Adipocyte (in vitro differentiated cells): ENCODE measurements around the gene GOLPH3L.
"Not testable (repeated sequence)": the region's sequence is repeated elsewhere in the genome, so short reads cannot be mapped to it uniquely, and the experiment has no call there.

Experiments
- DNase-seq: peaks from one replicate; pipeline ENCODE4 v3.0.0-alpha.2; 2015; ENCODE audit warnings: low read depth
- H3K27me3 ChIP-seq: replicated peaks from 2 replicates; pipeline ENCODE4 v1.7.0; 2013; ENCODE audit warnings: mild to moderate bottlenecking, low read length, moderate library complexity; ENCODE audit not compliant: control insufficient read depth, insufficient read depth
- H3K36me3 ChIP-seq: 2 replicates; pipeline ENCODE4 v1.7.0; 2013; ENCODE audit warnings: low read length, mild to moderate bottlenecking, moderate library complexity; ENCODE audit not compliant: control insufficient read depth, insufficient read depth, severe bottlenecking
- H3K4me1 ChIP-seq: 2 replicates; pipeline ENCODE4 v1.7.0; 2013; ENCODE audit warnings: mild to moderate bottlenecking, low read length, moderate library complexity; ENCODE audit not compliant: control insufficient read depth, insufficient read depth
- H3K4me3 ChIP-seq: 2 replicates; pipeline ENCODE4 v1.7.0; 2013; ENCODE audit warnings: mild to moderate bottlenecking, low read length, moderate library complexity
- H3K9ac ChIP-seq: 2 replicates; pipeline ENCODE4 v1.7.0; 2013; ENCODE audit warnings: mild to moderate bottlenecking, low read length, moderate library complexity
- H3K9me3 ChIP-seq: 2 replicates; pipeline ENCODE4 v1.7.0; 2013; ENCODE audit warnings: mild to moderate bottlenecking, low read length, moderate library complexity; ENCODE audit not compliant: control insufficient read depth

Gene GOLPH3L

DNA sequence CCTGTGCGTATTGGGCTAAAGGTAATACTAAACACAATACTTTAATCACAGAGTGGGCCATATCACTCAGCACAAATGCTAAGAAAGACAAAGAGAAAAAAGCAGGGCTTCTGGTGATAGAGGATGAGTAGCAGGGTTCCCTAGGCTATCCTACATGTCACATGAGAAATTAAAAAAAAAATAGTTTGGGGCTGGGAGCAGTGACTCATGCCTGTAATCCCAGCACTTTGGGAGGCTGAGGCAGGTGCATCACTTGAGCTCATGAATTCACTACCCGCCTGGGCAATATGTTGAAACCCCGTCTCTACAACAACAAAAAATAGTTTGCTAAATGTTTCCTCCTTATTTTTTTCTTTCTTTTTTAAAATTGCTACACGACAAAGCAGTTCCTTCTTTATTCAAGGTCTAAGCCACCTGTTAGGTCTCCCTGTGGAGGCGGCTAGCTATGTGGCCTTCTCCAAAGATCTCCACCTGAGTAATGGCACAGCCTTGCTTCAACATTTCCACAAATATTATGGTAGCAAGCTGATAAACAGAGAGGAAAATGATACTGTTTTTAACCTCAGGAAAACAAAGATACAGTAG, 69.0 kb downstream of the GOLPH3L start:
- H3K36me3 ChIP-seq, result peaks cover 38% of the 10 kb centered on the region
- peak overlapping the region; percentile 95 for H3K4me3 ChIP-seq
- peaks cover 18% of the 10 kb centered on the region for H3K4me1 ChIP-seq
- no peaks in the 10 kb centered on the region for H3K27me3 ChIP-seq
- DNase-seq, result no peak
- H3K9me3 ChIP-seq, result no peaks in the 10 kb centered on the region
- H3K9ac ChIP-seq, result peak overlapping the region; percentile 89

DNA sequence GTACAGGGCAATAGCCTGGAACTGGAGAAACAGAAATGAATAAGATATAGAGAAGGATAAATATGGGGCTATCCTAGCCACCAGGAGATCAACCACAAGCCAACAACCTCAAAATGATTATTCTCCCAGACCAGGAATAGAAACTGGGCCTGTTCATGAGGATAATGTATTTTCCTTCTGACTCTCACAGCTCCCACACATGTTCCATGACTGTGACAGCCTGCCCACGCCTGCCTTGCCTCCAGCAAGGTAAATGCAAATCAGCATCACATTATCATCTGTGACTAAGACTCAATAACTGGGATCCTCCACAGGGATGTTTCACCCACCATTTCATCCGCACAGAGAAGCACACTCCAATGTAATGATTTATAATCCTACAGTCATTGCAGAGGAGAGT, 70.8 kb downstream of the GOLPH3L start:
- DNase-seq, result no peak
- Histone ChIP-seq H3K36me3 (peaks cover 41% of the 10 kb centered on the region), H3K4me3 (no peak overlapping the region), H3K27me3 (no peaks in the 10 kb centered on the region), H3K9me3 (no peaks in the 10 kb centered on the region), H3K9ac (no peak overlapping the region), H3K4me1 (peaks cover 34% of the 10 kb centered on the region)

- not testable (repeated sequence) for H3K4me3 ChIP-seq, H3K9me3 ChIP-seq, H3K9ac ChIP-seq, DNase-seq, H3K27me3 ChIP-seq
- Histone ChIP-seq H3K4me1 (peaks cover 45% of the 10 kb centered on the region), H3K36me3 (peaks cover 47% of the 10 kb centered on the region)
Measured at GRCh38 chr1:150624546-150624945, 72.4 kb downstream of the GOLPH3L start.

GRCh38 chr1:150624134-150624533, 72.8 kb downstream of the GOLPH3L start:
- H3K9ac ChIP-seq, H3K27me3 ChIP-seq, H3K4me3 ChIP-seq, H3K9me3 ChIP-seq, DNase-seq: not testable (repeated sequence)
- Histone ChIP-seq H3K4me1 (peaks cover 50% of the 10 kb centered on the region), H3K36me3 (peaks cover 47% of the 10 kb centered on the region)

DNA sequence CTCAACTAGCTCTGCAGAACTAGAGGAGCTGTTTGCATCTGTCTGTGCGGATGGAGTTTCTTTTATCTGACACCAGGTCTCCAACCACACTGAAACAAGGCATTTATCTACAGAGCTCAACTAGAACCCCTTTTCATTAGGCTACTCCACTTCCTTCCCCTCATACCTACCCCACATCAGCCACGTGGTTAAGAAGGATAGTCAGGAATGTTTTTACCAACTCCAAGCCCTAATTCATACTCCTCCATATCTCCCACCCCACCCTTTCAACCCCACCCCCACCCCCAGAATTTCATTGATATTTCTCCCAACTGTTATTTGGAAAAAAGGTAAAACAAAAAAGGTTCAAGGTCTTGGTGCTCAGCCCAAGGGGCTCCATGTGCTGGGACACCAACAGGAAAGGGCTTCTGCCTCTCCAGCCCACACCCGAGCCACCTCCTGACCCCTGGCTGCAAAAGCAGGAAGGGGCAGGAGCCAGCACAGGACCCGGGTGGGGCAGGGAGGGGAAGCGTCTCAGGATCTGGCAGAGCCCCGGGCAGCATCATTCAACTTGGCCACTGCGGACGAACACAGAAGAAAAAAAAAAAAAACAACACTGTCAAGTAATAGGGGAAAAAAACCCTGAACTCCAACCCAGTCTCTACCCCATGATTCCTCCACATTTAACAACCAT, 74.5 kb downstream of the GOLPH3L start:
- peak overlapping the region; percentile 74 for H3K9ac ChIP-seq
- no peak for DNase-seq
- H3K9me3 ChIP-seq, result no peaks in the 10 kb centered on the region
- no peaks in the 10 kb centered on the region for H3K27me3 ChIP-seq
- H3K36me3 ChIP-seq, result peaks cover 47% of the 10 kb centered on the region
- peaks cover 44% of the 10 kb centered on the region for H3K4me1 ChIP-seq
- H3K4me3 ChIP-seq, result no peak overlapping the region

- peak; percentile 85 for DNase-seq
Measured at GRCh38 chr1:150621497-150622302, 75.3 kb downstream of the GOLPH3L start.

GRCh38 chr1:150620919-150621318, 76.0 kb downstream of the GOLPH3L start:
- DNase-seq, result no peak
- peaks cover 44% of the 10 kb centered on the region for H3K4me1 ChIP-seq
- H3K4me3 ChIP-seq, result no peak overlapping the region
- peak overlapping the region; percentile 71 for H3K9ac ChIP-seq
- H3K27me3 ChIP-seq, result no peaks in the 10 kb centered on the region
- H3K36me3 ChIP-seq, result peaks cover 36% of the 10 kb centered on the region
- H3K9me3 ChIP-seq, result no peaks in the 10 kb centered on the region

More at GRCh38 chr1:150621497-150622302, 75.3 kb downstream of the GOLPH3L start:
- H3K27me3 ChIP-seq, result no peaks in the 10 kb centered on the region
- peaks cover 42% of the 10 kb centered on the region for H3K36me3 ChIP-seq
- H3K4me3 ChIP-seq, result no peak overlapping the region
- H3K9ac ChIP-seq, result peak overlapping the region; percentile 24
- no peaks in the 10 kb centered on the region for H3K9me3 ChIP-seq
- H3K4me1 ChIP-seq, result peaks cover 44% of the 10 kb centered on the region

- Histone ChIP-seq H3K36me3 (peaks cover 25% of the 10 kb centered on the region), H3K27me3 (no peaks in the 10 kb centered on the region), H3K9me3 (no peaks in the 10 kb centered on the region), H3K9ac (peak overlapping the region; percentile 71), H3K4me1 (peaks cover 44% of the 10 kb centered on the region), H3K4me3 (peak overlapping the region; percentile 51)
- DNase-seq, result peak; percentile 82
Measured at GRCh38 chr1:150619576-150620509, 77.1 kb downstream of the GOLPH3L start.

- peaks cover 52% of the 10 kb centered on the region for H3K4me1 ChIP-seq
- no peak for DNase-seq
- peaks cover 3% of the 10 kb centered on the region for H3K36me3 ChIP-seq
- H3K4me3 ChIP-seq, result no peak overlapping the region
- H3K27me3 ChIP-seq, result no peaks in the 10 kb centered on the region
- no peaks in the 10 kb centered on the region for H3K9me3 ChIP-seq
- H3K9ac ChIP-seq, result no peak overlapping the region
Measured at GRCh38 chr1:150615346-150616201, 81.4 kb downstream of the GOLPH3L start.
